Measurements from ENCODE around the gene TBC1D10A.

DNA sequence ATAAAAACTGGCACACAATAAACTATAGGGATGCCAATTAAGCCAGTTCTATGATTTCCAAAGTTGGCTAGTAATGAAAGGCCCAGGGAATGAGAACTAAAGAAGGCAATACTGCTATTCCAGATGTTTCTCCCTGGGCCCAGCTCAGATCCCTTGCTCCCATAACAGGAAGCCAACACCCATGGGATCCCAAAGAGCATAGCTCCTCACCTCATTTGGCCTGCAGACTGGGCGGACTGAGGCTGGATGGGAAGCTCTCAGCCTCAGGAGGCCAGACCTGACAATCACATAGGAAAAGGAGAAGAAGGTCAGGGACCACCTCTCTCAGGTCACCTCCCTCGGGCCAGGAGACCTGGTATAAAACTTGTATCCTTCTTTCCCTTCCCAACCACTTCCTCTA, 5.3 kb downstream of the TBC1D10A start:
- TF ChIP-seq, protein P1, sequence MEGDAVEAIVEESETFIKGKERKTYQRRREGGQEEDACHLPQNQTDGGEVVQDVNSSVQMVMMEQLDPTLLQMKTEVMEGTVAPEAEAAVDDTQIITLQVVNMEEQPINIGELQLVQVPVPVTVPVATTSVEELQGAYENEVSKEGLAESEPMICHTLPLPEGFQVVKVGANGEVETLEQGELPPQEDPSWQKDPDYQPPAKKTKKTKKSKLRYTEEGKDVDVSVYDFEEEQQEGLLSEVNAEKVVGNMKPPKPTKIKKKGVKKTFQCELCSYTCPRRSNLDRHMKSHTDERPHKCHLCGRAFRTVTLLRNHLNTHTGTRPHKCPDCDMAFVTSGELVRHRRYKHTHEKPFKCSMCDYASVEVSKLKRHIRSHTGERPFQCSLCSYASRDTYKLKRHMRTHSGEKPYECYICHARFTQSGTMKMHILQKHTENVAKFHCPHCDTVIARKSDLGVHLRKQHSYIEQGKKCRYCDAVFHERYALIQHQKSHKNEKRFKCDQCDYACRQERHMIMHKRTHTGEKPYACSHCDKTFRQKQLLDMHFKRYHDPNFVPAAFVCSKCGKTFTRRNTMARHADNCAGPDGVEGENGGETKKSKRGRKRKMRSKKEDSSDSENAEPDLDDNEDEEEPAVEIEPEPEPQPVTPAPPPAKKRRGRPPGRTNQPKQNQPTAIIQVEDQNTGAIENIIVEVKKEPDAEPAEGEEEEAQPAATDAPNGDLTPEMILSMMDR (conservative IDR thresholded peaks at IDR 0.05), result no peak
- TF ChIP-seq EZH2 (IDR thresholded peaks at IDR 0.05; ENCODE audit: low read depth), result no peak

All from PC-9 (cell line).